Measurements from ENCODE around the gene ZNF827. TPM values are rescaled to one million over a fixed set of nuclear protein-coding genes. Genes with fewer than 3 reads are reported as not detected.

The ZNF827 gene
- total RNA-seq, 1 donor from 2014 or later: 4.9 TPM

- no peak for ATAC-seq
Measured at GRCh38 chr4:145824463-145824862, 114.2 kb downstream of the ZNF827 start.

- no peak for ATAC-seq
Measured at GRCh38 chr4:145823743-145824142, 114.9 kb downstream of the ZNF827 start.

GRCh38 chr4:145822581-145822980 is 116.0 kb downstream of the ZNF827 start:
- no peak for ATAC-seq

- no peak for ATAC-seq
Measured at GRCh38 chr4:145822181-145822580, 116.4 kb downstream of the ZNF827 start.

- no peak for ATAC-seq
Measured at GRCh38 chr4:145821766-145822165, 116.9 kb downstream of the ZNF827 start.

GRCh38 chr4:145820407-145820806 is 118.2 kb downstream of the ZNF827 start:
- no peak for ATAC-seq

GRCh38 chr4:145819853-145820181 is 118.8 kb downstream of the ZNF827 start:
- ATAC-seq: no peak

- no peak for ATAC-seq
Measured at GRCh38 chr4:145819101-145819852, 119.3 kb downstream of the ZNF827 start.

GRCh38 chr4:145818011-145818410 is 120.6 kb downstream of the ZNF827 start:
- ATAC-seq: no peak

GRCh38 chr4:145816091-145816490 is 122.5 kb downstream of the ZNF827 start:
- ATAC-seq: no peak

GRCh38 chr4:145815626-145816025 is 123.0 kb downstream of the ZNF827 start:
- ATAC-seq: no peak

GRCh38 chr4:145815027-145815612 is 123.5 kb downstream of the ZNF827 start:
- no peak for ATAC-seq

- ATAC-seq: no peak
Measured at GRCh38 chr4:145814246-145814645, 124.4 kb downstream of the ZNF827 start.

GRCh38 chr4:145812919-145813318 is 125.7 kb downstream of the ZNF827 start:
- peak; percentile 24 for ATAC-seq

- ATAC-seq: no peak
Measured at GRCh38 chr4:145808848-145809512, 129.6 kb downstream of the ZNF827 start.

- peak; percentile 96 for ATAC-seq
Measured at GRCh38 chr4:145808021-145808650, 130.5 kb downstream of the ZNF827 start.

- ATAC-seq: no peak
Measured at GRCh38 chr4:145805490-145805889, 133.1 kb downstream of the ZNF827 start.

- ATAC-seq: peak; percentile 58
Measured at GRCh38 chr4:145804116-145804515, 134.5 kb downstream of the ZNF827 start.

- peak; percentile 91 for ATAC-seq
Measured at GRCh38 chr4:145799223-145799622, 139.4 kb downstream of the ZNF827 start.

- peak; percentile 30 for ATAC-seq
Measured at GRCh38 chr4:145797278-145797677, 141.3 kb downstream of the ZNF827 start.

- no peak for ATAC-seq
Measured at GRCh38 chr4:145796346-145796745, 142.3 kb downstream of the ZNF827 start.

GRCh38 chr4:145795521-145795920 is 143.1 kb downstream of the ZNF827 start:
- ATAC-seq: no peak

GRCh38 chr4:145792429-145792828 is 146.2 kb downstream of the ZNF827 start:
- no peak for ATAC-seq

All from esophagus mucosa (tissue), 1 donor.